Stimulated activated CD8-positive, alpha-beta memory T cell treated with anti-CD3 and anti-CD28 coated beads, Interleukin-2, amount 100 ng/mL, for 48 hours (primary cell): ENCODE results near the gene SETSIP.
"Not testable (repeated sequence)": the region's sequence is repeated elsewhere in the genome, so short reads cannot be mapped to it uniquely, and the experiment has no call there.

Experiments used
- DNase-seq, 2 donors: peaks; one replicate each; pipeline ENCODE4 v3.0.0-alpha.2; 2020; ENCODE audit warnings: low read depth in 2 of 2

Gene SETSIP

GRCh38 chr1:92051948-92052347, 23.3 kb downstream of the SETSIP start:
- no peak for DNase-seq

GRCh38 chr1:92045766-92046495, 29.3 kb downstream of the SETSIP start:
- DNase-seq: no peak

DNA sequence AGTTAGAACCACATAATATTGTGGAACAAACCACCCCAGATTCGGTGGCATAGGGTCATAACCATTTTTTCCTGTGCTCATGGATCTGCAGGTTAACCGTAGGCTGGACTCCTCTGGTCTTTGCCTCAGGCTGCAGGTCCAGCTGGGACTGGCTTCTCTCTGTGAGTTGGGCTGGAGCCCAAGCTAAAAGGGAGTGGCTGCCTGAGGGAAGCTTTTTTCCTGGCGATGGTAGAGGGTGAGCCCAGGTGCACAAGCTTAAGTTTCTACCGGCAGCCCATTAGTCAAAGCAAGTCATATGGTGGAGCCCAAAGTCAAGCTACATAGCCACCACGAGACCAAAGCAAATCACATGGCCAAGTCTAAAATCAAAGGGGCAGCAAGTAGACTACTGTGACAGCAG, 31.6 kb downstream of the SETSIP start:
- no peak for DNase-seq

- no peak for DNase-seq
These were observed 34.2 kb downstream of the SETSIP start for GRCh38 chr1:92040971-92041370.

- DNase-seq: no peak
These were observed 36.4 kb downstream of the SETSIP start for GRCh38 chr1:92038695-92039346.

DNA sequence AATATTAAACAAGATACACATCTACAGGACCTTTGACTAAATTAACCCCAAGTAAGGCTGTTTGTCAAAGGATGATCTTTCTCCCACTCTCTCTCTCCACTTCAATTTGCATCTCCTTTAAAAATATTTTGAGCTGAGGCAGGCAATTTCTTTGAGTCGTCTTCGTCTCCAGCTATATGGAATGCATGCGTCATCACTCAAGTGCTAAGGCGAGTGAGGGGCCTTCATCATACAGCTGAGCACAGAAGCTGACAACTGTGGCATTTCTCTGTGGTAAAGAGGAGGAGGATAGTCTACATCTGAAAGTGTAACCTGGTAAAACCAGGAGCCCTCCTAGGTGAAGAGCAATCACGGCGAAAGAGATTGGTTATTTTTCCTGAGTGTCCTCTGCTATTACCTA, 37.8 kb downstream of the SETSIP start:
- no peak for DNase-seq

DNA sequence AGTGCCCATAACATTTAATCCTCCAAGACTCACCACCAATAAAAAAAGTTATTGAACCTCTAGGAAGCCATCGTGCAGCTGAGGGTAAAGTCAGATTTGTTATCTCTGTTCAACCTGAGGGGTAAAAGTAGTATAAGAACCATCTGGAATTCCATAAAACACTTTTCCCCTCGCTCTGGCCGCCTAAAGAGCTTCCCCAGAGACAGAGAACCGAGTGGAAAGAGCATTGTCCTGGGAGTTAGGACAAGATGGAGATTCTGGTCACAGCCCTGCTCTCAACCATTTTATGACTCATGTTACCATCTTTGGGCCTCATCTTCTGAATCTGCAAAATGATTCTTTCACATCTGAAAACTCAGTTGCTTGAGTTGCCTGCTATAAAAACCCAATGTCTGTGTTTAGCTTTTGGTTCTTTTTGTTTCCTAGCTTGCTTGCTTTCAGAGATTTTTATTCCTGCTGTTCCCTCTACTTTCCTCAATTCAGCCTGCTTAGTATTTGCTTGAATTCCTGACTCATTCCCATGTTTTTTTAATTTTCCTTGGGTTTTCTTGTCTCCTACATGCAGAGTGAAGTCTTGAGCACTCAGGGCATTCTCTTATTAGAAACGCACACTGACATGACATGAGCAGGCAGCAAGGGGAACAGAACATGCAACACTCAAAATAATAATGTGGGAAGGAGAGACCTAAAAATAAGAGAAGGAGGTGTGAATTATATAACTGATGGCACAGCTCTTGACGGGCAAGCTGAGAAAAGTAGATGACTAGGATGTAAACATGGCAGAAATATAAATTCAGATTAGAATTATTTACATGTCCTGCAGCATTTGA, 43.7 kb downstream of the SETSIP start:
- DNase-seq: no peak

GRCh38 chr1:92030656-92031107, 44.5 kb downstream of the SETSIP start:
- no peak for DNase-seq

- DNase-seq: no peak
These were observed 45.8 kb downstream of the SETSIP start for GRCh38 chr1:92029241-92029922.

DNA sequence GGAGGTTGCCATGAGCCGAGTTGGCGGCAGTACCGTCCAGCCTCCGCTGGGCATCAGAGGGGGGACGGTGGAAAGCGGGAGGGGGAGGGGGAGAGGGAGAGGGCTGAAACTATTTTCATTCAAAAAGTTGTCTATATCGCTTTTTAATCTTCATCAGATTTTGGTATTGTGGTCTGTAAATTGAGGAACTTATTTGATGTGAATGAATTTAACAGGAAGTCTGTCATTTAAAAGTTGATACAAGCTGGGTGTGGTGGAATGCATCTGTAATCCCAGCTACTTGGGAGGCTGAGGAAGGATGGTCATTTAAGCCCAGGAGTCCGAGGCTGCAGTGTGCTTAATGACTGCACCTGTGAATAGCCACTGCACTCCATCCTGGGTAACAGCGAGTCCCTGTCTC, 48.4 kb downstream of the SETSIP start:
- DNase-seq: no peak

DNA sequence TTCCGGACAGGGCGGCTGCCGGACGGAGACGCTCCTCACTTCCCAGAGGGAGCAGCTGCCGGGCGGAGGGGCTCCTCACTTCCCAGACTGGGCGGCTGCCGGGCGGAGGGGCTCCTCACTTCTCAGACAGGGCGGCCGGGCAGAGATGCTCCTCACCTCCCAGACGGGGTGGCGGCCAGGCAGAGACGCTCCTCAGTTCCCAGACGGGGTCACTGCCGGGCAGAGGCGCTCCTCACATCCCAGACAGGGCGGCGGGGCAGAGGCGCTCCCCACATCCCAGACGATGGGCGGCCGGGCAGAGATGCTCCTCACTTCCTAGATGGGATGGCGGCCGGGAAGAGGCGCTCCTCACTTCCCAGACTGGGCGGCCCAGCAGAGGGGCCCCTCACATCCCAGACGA, 49.2 kb downstream of the SETSIP start:
- DNase-seq: not testable (repeated sequence)
